Forelimb muscle (tissue), 1 donor: Measurements from ENCODE around the gene DLX2. TPM values are rescaled to one million over a fixed set of nuclear protein-coding genes. Genes with fewer than 3 reads are reported as not detected.

Experiments used
- DNase-seq: peaks from one replicate; pipeline ENCODE4 v3.0.0-alpha.2; 2013; ENCODE audit warnings: low read depth
- polyA plus RNA-seq: library from polyadenylated mRNA; unstranded; fragments of 120-200 nt; gene quantifications from one replicate; pipeline ENCODE4 v1.2.1, GENCODE V29; 2013; ENCODE audit not compliant: insufficient read length

DLX2 gene
- polyA plus RNA-seq, 1 donor: 0.11 TPM

DNA sequence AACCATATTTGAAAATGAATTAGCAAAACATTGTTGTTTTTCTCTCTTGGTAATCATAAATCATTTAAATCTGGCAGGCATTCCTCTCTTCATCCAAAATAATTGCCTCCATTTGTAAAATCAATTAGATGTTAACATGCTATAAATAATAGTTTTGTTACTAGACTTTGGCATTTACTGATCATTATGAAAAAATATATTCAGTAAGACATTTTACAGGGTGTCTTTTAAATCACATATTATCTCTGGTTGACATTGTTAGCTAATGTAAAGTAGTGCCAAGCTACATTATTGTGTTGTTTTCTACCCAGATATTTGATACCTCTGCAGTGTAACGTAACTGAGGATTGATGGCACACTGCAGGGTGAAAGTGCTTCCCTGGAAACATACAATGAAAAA is 49.2 kb downstream of the DLX2 start:
- no peak for DNase-seq

DNA sequence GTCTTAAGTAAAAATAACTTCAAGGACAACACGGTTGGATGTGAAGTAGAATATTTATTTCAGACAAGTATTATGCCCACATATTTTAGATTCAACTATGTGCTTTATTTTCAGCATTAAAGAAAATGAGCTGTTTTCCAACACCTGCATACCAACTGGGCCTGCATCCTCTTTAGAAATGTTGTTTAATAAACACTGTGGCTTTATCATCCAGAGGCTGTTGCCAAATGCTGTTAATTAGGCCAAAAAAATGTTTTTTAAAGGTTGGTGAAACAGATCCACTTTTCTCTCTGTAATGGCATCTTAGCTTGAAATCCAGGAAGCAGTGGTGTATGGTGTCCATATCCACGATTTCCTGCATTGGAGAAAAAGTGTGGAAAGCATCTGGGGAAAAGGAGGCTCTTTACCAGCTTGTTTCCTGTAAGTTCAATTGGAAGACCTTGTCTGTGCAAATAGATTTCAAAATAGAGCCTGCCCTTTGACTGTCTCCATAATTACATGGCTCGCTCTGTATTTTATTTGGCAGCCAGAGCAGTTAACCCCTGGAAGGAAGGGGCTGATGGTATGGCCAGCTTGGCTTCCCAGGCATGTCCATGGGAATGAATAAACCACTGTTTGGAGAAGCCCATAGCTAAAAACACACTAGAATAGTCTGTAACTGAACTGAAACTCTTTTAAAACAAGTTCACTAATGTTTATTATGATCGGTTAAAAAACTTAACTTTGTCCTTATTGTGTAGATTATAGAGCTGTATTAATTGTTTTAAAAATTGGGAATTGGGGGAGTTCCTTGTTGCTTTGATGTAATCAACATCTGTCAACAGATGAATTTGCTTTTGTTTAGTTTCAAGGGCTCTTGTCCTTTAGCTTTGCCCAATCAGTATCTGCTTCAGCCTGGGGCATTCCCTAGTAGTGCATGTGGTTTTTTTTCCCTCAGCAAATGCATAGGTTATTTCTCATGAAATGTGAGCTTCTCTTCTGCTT is 50.4 kb downstream of the DLX2 start:
- no peak for DNase-seq

DNA sequence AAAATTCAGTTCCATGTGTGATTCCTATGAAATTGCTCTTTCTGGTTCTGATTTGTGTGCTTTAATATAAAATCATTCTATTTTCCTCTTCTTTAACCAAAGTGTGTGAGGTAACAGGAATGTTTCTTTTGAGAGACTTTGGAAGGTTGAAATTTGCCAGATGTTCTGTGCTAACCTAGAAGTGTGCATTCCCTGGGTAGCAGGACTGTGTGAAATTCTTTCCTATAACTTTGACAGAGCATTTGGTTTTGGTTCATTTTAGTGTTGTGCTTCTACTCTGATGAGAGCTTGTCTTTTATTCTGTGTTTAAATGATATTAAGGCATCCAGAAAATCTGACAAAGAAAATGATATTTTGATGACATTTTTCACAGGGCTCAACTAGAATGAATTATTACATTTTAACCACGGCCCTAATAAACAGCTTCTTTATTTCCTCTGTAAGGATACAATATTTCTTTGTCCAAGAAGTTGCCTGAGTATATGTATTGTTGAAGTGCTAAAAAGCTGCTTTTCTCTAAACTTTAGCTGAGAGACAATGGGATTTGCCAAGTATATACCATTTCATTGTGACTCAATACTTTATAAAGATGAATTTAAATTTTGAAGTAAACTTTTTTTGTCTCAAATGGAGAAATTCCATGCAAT is 52.1 kb downstream of the DLX2 start:
- DNase-seq: no peak

DNA sequence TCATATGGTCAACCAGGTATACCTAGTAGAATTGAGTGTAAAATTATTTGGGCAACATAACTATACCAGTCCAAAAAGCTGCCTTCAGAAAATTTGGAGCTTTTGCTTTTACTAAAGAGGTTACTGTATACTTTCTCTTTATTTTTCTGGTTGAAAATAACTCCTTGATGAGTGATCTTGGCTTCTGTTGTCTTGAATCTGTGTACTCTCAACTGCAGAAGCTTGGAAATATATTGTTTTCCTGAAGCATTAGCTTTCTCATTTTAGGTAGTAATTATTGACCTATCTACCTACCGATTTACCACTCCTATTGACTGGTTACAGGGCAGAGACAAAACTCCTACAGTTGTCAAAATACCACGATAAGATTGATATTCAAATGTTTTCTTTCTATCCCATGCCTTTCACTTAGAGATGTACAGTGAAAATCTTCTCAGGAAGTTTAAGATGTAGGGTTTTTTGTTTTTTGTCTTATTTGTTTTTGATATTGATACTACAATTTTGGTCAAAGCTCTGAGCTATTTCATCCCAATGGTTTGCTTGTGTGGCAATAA is 53.1 kb downstream of the DLX2 start:
- no peak for DNase-seq

Other genes with a start within 250 kb of the DLX2 start
- 27.7 TPM for gene SLC25A12, start 208.7 kb downstream of the DLX2 start, polyA plus RNA-seq
- 35.9 TPM for gene HAT1, start 180.4 kb downstream of the DLX2 start, polyA plus RNA-seq
- gene METAP1D, start 102.9 kb downstream of the DLX2 start, polyA plus RNA-seq: 14.4 TPM
- gene DLX1, start 17.4 kb downstream of the DLX2 start, polyA plus RNA-seq: 0.35 TPM